Putamen (tissue), 1 donor: ENCODE measurements around the gene ZNF668.
A peak's percentile ranks its signal among the peaks of the same experiment; 100 is the strongest.

Source experiments
- DNase-seq: peaks from one replicate; pipeline ENCODE4 v3.0.0-alpha.2; 2016; ENCODE audit warnings: low spot score

ZNF668 gene

DNA sequence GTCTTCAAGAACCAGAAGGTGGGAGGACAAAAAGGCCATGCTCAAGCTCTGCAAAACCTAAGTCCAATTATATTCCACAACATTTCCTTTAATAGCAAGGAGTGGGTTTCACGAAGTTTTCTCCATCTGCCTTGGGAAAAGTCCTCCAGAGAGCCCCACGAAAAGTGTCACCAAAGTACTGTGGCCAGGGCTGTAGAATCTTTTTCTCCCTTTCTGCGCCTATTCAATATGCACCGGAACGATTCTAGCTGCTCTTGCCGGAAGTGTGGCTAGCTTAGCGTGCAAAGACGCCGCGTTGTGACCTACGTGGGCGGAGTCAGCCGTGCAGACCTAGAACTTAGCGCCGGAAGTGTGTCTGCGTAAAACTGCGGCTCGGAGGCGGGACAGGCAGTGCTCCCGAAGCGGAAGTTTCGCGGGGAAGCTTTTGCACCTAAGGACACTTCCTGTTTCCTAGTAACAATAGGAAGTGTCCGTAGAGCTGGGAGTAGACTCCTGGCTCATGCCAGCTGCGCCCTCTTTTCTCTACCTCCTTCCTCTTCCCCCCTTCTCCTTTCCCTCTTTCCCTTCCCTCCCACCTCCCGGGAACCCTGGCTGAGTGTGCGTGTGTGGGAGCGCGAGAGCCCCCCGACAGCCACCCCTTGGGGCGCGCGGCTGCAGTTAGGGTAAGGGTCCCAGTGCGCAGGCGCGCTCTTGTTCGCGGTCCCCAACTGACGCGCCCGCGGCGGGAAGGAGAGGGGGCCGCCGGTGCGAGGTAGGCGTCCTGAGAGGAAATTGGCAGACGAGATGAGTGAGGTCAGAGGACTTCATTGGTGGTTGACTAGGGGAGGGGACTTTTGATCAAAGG lies at the start of gene ZNF668, which contains the start of gene ZNF646:
Gene ZNF668 (minus strand): TSS at position 271 of the 844 bp plus-strand sequence. CDS start 9,781 bp downstream, outside the sequence.
Gene ZNF646 (plus strand): TSS at position 453 of the 844 bp plus-strand sequence. CDS start 1,903 bp downstream, outside the sequence.
- DNase-seq, result peak; percentile 100

DNA sequence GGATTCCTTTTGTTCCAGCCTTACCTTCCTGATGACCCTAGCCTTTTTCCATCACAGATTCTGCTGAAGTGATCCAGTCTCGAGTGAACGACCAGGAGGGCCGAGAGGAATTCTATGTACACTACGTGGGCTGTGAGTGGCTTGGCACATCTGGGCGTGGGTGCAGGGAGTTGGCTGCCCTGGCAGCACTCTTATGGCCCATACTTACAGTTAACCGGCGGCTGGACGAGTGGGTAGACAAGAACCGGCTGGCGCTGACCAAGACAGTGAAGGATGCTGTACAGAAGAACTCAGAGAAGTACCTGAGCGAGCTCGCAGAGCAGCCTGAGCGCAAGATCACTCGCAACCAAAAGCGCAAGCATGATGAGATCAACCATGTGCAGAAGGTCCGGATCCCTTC lies 46.1 kb upstream of the ZNF668 start:
- no peak for DNase-seq

DNA sequence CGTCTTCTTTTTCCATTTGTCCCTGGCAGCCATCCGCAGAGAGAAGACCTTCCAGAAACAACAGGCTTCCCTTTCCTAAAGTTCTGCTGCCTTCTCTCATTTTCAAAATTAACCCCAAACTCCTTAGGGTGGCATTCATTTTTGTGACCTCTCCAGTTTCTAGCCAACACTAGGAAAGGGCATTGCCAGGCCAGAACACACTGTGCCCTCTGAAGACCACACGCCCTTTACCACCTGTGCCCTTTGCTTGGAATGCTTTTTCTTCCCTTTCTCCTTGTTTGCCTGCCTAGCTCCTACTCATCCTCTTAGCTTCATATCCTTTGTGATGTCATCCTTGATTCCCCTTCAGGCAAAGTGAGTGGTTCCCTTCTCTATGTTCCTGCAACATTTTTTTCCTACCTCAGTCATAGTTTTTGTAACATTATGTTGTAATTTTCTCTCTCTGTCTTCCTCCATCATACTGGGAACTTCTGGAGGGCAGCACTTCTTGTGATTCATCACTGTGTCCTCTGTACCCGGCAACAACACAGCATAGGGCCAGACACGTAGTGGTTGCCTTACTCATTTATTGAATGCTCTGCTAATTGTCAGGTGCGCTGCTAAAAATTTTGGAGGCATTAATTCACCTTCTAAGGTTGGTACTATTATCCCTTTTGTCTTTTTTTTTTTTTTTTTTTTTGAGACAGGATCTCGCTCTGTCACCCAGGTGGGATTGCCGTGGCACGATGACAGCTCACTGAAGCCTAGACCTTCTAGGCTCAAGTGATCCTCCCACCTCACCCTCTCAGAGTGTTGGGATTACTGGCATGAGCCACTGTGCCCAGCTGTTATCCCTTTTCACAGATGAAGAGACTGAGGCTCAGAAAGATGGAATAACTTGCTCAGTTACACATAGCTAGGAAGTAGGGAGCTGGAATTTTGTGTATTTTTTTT lies 44.4 kb upstream of the ZNF668 start:
- DNase-seq, result no peak

DNA sequence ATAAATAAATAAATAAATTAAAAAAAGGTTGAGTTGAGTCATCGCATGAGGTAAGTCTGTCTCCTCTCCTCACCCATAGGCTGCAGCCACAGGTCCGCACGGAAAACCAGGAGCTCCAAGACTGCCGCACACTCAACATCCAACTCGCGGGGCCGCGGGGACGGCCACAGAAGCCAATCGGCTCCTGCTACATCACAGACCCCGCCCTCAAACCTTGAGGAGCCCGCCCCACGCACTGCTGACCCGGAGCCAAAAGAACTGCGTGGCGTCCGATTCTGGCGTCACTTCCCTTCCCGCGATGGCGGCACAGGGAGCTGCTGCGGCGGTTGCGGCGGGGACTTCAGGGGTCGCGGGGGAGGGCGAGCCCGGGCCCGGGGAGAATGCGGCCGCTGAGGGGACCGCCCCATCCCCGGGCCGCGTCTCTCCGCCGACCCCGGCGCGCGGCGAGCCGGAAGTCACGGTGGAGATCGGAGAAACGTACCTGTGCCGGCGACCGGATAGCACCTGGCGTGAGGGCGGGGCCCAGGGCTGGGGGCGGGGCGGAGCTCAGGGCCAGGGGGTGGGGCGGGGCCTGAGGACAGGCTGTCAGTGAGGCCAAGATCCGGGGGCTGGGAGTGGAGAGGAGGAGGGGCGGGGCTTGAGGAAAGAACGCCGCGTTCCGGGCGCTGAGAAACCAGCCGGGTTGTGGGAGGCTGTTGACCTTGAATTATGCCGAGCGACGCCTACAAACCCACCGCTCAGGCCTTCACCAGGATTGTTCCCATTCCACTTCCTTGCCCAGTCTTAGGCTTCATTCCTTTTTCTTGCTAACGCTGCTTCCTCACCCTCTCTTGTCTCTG lies 43.6 kb upstream of the ZNF668 start, which contains the start of gene KAT8:
Gene KAT8 (plus strand): TSS at position 281 of the 839 bp plus-strand sequence. CDS start 18 bp downstream, at position 299.
- DNase-seq, result peak; percentile 98

DNA sequence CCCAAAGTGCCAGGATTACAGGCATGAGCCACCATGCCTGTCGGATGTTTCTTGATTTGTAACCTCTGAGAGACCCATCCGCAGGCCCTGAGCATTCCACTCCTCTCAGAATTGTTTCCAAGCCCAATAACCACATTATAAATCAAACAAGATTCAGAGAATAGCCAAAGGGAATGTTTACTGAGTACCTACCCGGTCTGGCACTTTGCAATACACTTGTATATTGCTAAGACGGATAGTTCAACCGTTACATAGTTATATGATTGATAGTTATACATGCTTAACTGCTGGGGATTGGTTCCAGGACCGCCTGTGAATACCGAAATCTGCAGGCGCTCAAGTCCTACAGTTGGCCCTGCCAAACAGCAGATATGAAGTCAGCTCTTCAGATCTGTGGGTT lies 40.4 kb upstream of the ZNF668 start:
- DNase-seq, result no peak

DNA sequence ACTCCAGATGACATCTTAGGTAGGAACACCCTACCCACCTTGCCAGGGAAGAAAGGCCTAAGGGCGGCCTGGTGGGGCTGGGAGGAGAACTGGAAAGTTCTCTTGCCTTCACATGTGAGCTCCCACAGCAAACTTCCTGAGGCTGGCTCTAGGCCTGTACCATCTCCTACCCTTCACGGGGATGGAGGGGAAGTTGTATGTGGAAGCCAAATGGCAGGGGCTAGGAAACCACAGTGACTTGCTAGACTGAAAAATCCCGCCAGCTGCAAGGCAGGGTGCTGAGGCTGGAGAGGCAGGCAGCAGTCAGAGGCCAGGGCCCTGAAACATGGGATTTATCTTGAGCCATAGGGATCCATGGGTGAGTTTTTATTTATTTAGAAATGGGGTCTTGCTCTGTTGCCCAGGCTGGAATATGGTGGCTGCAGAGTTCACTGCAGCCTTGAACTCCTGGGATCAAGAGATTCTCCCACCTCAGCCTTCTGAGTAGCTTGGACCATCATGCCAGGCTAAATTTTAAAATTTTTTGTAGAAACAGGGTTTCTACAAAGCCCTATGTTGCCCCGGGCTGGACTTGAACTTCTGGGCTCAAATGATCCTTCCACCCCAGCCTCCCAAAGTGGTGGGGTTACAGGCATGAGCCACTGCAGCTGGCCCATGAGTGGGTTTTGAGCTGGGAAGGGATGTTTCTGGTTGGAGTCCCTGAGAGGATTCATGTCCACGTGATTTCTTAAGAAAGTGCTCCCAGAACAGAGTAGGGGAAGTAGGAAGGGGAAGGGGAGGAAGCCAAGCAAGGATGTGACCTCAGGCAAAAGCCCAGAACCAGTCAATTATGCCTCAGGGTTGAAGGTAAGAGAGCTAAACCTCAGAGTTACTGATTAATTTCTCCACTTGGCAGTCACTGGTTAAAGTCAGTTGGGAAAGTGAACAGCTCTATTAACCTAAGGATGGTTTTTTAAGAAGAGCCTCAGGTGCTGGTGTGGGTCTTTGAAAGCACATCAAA lies 39.4 kb upstream of the ZNF668 start:
- no peak for DNase-seq

DNA sequence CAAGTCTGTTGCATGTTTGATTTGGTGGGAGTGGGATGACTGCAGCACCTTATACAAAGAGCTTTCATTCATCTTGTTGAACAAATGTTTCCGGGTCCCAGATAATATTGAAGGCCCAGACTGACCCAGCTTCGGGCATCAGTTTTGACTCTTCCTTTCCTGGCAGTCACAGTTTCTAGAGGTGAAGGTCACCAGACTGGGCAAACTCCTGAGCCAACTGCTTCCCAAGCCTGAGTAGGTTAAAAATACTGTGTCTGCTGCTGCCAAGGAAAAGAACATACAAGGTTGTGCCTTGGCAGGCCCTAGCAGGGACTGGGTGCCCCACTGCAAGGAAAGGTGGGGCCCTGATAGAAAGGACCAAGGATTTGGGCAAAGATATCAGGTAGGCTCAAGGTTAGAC lies 38.7 kb upstream of the ZNF668 start:
- DNase-seq, result no peak

DNA sequence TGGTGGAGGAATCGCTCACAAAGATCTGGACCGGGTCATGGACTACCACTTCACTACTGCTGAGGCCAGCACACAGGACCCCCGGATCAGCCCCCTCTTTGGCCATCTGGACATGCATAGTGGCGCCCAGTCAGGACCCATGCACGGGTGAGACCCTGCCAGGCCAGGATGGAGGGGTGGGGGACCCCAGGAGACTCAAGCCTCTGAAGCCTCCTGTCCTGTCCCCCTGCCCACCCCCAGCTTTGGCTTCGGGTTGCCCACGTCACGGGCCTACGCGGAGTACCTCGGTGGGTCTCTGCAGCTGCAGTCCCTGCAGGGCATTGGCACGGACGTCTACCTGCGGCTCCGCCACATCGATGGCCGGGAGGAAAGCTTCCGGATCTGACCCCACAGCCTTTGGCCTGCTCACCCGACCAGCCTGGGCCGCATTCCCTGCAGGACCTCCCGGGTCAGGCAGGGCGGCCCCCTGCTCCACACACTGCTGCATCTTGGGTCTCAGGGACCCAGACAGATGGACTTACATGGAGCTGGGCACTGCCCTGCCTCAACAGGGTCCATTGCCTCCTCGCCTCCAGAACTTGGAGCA lies 37.9 kb upstream of the ZNF668 start:
- DNase-seq, result no peak

DNA sequence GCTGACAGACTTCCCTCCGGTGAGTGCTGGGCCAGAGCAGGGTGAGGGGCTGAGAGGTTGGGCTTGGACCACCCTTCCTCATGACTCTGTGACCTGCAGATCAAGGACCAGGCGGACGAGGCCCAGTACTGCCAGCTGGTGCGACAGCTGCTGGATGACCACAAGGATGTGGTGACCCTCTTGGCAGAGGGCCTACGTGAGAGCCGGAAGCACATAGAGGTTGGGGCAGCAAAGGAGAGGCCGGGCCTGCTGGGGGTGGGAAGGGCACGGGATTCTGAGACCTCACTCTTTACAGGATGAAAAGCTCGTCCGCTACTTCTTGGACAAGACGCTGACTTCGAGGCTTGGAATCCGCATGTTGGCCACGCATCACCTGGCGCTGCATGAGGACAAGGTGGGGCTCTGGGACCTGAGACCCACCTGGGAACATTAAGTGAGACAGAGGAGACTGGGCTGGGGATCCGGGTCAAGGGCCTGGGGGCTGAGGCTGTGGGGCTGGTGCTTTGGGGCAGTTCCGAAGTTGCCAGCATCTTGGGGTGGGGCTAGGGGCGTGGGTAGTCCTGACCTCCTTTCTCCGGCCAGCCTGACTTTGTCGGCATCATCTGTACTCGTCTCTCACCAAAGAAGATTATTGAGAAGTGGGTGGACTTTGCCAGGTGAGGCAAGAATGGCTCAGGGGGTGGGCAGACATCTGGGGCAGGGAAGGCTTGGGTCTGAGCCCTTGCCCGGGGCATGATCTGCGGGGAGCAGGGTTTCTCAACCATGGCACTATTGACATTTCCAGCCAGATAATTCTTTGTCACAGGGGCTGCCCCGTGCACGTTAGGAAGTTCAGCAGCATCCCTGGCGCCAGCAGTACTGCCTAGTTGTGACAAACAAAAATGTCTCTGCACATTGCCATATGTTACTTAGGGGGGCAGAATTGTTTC lies 36.3 kb upstream of the ZNF668 start:
- no peak for DNase-seq

DNA sequence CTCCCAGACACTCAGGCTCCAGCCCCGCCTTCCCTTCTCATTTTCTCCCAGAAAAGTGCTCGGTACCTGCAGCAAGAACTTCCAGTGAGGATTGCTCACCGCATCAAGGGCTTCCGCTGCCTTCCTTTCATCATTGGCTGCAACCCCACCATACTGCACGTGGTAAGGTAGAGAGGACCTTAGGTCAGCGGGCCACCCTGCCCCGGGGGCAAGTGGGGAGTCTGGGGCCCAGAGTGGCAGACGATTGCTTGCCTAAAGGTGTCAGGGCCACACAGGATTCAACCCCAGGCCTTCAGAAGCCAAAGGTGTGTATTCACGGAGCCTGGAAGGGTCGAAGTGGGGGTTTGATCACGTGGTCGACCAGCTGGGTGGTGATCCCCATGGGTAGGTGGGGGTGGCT lies 35.6 kb upstream of the ZNF668 start:
- DNase-seq, result no peak

DNA sequence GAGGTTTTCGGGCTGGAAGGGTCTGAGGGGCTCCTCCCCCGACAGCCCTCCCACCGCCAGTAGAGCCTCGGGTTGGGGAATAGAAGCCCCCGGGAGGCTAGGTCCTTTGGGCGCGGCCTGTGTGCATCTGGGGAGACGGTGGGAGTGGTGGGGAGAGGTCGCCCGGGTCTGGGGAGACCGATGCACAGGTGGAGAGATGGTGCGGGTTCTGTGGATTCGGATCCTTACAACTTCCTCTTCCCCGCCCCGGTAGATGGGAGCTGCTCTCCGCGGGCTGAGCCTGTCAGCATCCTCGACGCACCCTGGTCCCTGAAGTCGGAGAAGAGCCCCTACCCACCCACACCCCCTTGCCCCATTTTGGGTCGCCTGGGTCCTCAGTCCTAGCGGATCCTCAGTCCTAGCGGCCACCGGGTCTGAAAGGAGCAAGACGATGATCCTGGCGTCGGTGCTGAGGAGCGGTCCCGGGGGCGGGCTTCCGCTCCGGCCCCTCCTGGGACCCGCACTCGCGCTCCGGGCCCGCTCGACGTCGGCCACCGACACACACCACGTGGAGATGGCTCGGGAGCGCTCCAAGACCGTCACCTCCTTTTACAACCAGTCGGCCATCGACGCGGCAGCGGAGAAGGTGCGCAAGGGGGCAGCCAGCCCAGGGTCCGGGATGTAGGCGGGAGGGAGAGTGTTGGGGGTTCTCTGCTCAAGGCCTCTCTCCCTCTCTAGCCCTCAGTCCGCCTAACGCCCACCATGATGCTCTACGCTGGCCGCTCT lies 34.9 kb upstream of the ZNF668 start:
- DNase-seq, result no peak

DNA sequence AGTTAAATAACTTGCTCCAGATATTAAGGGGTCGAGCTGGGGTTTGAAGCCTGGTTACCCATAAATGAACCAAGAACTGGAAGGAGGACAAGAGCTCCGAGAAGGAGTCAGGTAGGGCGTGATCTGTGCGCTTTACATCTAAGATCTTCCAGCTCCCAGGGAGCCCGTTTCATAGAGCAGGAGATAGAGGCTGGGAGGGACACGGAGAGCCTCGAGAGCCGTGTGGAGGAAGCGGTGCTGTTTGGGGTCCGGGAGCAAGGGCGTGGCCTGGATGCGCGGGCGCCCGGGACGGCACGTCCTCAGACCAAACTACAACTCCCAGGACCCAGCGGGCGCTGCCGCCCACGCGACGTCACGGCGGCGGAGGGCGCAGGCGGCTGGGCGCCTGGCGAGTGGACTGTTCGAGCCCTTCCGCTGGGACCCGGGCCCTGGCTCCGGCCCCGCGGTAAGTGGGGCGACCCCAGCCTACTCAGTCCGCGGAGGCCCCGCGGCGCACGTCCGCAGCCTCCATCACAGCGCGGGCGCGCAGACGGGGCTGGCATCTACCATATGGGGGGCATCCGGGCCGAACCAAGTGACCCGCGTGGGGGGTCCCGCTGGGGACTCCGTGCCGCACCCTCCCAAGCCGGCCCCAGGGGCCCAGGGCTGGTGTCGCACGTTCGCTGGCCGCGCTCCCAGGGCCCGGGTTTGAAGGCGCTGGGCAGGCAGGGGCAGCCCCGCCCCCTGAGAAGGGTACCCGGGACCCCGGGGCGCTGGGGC lies 34.2 kb upstream of the ZNF668 start, which contains the start of gene BCKDK:
Gene BCKDK (plus strand): TSS at position 352 of the 759 bp plus-strand sequence. CDS start 838 bp downstream, outside the sequence.
- peak; percentile 79 for DNase-seq

DNA sequence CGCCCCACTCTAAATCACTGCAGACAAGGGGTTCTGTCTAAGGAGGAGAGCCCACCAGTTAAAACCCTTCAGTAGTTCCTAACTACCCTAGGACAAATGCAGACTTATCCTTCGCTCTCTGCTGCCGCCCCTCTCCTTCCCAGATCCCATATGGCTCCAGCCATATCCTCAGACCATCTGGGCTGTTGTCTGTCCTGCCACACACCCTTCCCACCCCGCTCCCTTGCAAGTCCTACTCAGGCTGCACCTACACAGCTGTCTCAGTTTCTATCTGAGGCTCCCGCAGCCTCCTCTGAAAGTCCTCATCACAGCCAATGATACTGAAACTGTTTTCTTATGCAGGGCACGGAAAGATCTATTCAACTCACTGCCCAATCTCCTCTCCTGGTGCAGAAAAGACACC lies 33.4 kb upstream of the ZNF668 start:
- no peak for DNase-seq

DNA sequence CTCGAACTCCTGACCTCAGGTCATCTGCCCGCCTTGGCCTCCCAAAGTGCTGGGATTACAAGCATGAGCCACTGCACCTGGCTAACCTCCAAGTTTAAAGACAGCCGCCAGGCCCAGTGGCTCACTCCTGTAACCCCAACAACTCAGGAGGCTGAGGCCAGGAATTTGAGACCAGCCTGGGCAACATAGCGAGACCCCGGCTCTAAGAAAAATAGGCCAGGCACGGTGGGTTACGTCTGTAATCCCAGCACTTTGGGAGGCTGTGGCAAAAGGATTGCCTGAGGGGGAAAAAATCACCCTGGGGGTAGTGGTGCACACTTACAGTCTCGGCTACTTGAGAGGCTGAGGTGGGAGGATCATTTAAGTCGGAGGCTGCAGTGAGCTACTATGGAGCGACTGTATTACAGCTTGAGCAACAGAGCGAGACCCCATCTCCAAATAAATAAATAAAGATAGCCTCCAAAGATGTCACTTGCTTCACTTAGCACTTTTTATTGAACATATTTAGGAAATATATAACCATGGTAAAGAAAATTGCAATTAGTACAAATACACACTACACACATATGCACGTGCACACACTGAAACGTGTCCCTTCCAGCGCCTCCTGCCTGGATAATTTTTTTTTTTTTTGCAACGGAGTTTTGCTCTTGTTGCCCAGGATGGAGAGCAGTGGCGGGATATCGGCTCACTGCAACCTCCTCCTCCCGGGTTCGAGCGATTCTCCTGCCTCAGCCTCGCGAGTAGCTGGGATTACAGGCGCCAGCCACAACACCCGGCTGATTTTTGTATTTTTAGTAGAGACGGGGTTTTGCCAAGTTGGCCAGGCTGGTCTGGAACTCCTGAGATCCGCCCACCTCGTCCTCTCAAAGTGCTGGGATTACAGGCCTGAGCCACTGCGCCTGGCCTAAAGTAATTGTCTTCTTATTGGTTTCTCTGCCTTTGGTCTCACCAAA lies 32.7 kb upstream of the ZNF668 start:
- DNase-seq, result no peak

DNA sequence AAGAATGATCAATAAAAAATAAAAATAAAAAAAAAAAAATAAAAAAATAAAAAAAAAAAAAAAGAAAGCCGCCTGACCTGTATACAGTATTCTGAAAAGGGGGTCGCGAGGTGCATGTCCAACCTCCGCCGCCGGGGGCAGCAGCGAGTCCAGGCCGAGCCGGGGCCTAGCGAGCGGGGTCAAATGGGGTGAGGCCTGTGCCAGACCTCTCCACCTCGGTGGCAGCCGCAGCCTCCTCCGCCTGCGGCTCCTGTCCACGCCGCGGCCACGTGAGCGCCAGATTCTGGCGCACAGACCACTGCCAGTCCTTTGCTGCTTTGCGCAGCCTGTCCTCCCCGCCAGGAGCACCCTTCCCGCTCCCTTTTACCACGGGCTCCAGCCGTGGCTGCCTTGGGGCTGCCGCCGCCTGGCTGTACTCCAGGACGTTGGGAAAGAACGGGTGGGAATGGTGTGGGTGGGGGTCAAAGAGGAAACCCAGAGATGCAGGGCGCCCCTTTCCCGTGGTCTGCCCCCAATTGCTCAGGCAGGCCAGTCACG lies 31.7 kb upstream of the ZNF668 start:
- peak; percentile 69 for DNase-seq
